NCI-H1105 treated with DMSO at 0.1 percent for 48 hours (cell line): ENCODE data around the gene TMPRSS4.

Experiments
- DNase-seq: peaks from one replicate; lab custom pipeline; 2025; lab: John Stamatoyannopoulos, UW

Gene TMPRSS4

GRCh38 chr11:118153976-118154375 lies 77.1 kb downstream of the TMPRSS4 start:
- DNase-seq: no peak

- no peak for DNase-seq
These were observed 77.8 kb downstream of the TMPRSS4 start for GRCh38 chr11:118154641-118155040.

- DNase-seq: no peak
These were observed 79.1 kb downstream of the TMPRSS4 start for GRCh38 chr11:118155776-118156530.

GRCh38 chr11:118156531-118157185 lies 79.8 kb downstream of the TMPRSS4 start:
- no peak for DNase-seq

GRCh38 chr11:118157186-118157895 lies 80.5 kb downstream of the TMPRSS4 start:
- DNase-seq: no peak

GRCh38 chr11:118161786-118162185 lies 84.9 kb downstream of the TMPRSS4 start:
- DNase-seq: no peak

GRCh38 chr11:118162846-118163245 lies 86.0 kb downstream of the TMPRSS4 start:
- DNase-seq: no peak

GRCh38 chr11:118163494-118163893 lies 86.6 kb downstream of the TMPRSS4 start:
- DNase-seq: no peak

- DNase-seq: no peak
These were observed 88.0 kb downstream of the TMPRSS4 start for GRCh38 chr11:118164885-118165284.

GRCh38 chr11:118166641-118167040 lies 89.8 kb downstream of the TMPRSS4 start:
- DNase-seq: no peak

- no peak for DNase-seq
These were observed 90.4 kb downstream of the TMPRSS4 start for GRCh38 chr11:118167253-118167652.

GRCh38 chr11:118167906-118168305 lies 91.0 kb downstream of the TMPRSS4 start:
- DNase-seq: no peak

GRCh38 chr11:118168316-118168715 lies 91.4 kb downstream of the TMPRSS4 start:
- DNase-seq: no peak

GRCh38 chr11:118168751-118169150 lies 91.9 kb downstream of the TMPRSS4 start:
- DNase-seq: no peak

GRCh38 chr11:118169300-118170140 lies 92.6 kb downstream of the TMPRSS4 start:
- DNase-seq: no peak

GRCh38 chr11:118170231-118170630 lies 93.4 kb downstream of the TMPRSS4 start:
- DNase-seq: no peak

- peak; percentile 97 for DNase-seq
These were observed 94.0 kb downstream of the TMPRSS4 start for GRCh38 chr11:118170882-118171268.
